Neural cell (in vitro differentiated cells): ENCODE data around the gene BTBD6. TPM values are rescaled to one million over a fixed set of nuclear protein-coding genes. Genes with fewer than 3 reads are reported as not detected.

Experiments
- H2AFZ ChIP-seq: fragments of 200-600, 300-800 bp; sonication (generic), shearing (Covaris generic); 2 replicates; pipeline ENCODE4 v1.6.0; 2014; ENCODE audit warnings: low read depth, mild to moderate bottlenecking, antibody characterized with exemption, low read length, moderate library complexity
- H3F3A ChIP-seq: fragments of 200-600 bp; shearing (Covaris generic); 2 replicates; pipeline ENCODE4 v1.6.1; 2016; ENCODE audit warnings: mild to moderate bottlenecking, moderate library complexity, mixed read lengths, antibody characterized with exemption, low read length; ENCODE audit not compliant: insufficient read depth, poor library complexity, severe bottlenecking
- H3K27ac ChIP-seq: fragments of 200-600, 300-800 bp; sonication (generic), shearing (Covaris generic); 2 replicates; pipeline ENCODE4 v1.5.1; 2014; ENCODE audit warnings: mild to moderate bottlenecking, low read length, moderate library complexity
- H3K27me3 ChIP-seq: fragments of 300-800, 200-600 bp; sonication (generic), shearing (Covaris generic); 2 replicates; pipeline ENCODE4 v1.6.0; 2014; ENCODE audit warnings: mild to moderate bottlenecking, low read depth, low read length, moderate library complexity; ENCODE audit not compliant: insufficient read depth
- H3K36me3 ChIP-seq: fragments of 300-800, 200-600 bp; sonication (generic), shearing (Covaris generic); 2 replicates; pipeline ENCODE4 v1.5.1; 2014; ENCODE audit warnings: mild to moderate bottlenecking, antibody characterized with exemption, low read length, moderate library complexity; ENCODE audit not compliant: insufficient read depth
- H3K4me2 ChIP-seq: fragments of 300-800, 200-600 bp; sonication (generic), shearing (Covaris generic); 2 replicates; pipeline ENCODE4 v1.6.0; 2014; ENCODE audit warnings: mild to moderate bottlenecking, low read length
- H3K4me3 ChIP-seq: fragments of 300-800, 200-600 bp; sonication (generic), shearing (Covaris generic); 2 replicates; pipeline ENCODE4 v1.5.1; 2014; ENCODE audit warnings: mild to moderate bottlenecking, low read length, moderate library complexity
- H3K79me2 ChIP-seq: fragments of 200-600 bp; shearing (Covaris generic); replicated peaks from 2 replicates; pipeline ENCODE4 v1.6.0; 2014; ENCODE audit warnings: mild to moderate bottlenecking, low read length, moderate library complexity; ENCODE audit not compliant: insufficient read depth
- H3K9ac ChIP-seq: fragments of 300-800, 200-600 bp; sonication (generic), shearing (Covaris generic); 2 replicates; pipeline ENCODE4 v1.6.1; 2016; ENCODE audit warnings: mild to moderate bottlenecking, low read length, mixed read lengths
- H3K9me2 ChIP-seq: fragments of 200-600 bp; shearing (Covaris generic); 2 replicates; pipeline ENCODE4 v1.6.1; 2016; ENCODE audit warnings: mild to moderate bottlenecking, low read length, mixed read lengths; ENCODE audit not compliant: insufficient read depth
- H3K9me3 ChIP-seq: fragments of 200-600, 300-800 bp; sonication (generic), shearing (Covaris generic); 2 replicates; pipeline ENCODE4 v1.6.1; 2016; ENCODE audit warnings: mild to moderate bottlenecking, mixed run types, low read length, moderate library complexity, mixed read lengths
- H4K20me1 ChIP-seq: fragments of 200-600 bp; shearing (Covaris generic); 2 replicates; pipeline ENCODE4 v1.6.1; 2016; ENCODE audit warnings: mild to moderate bottlenecking, mixed run types; ENCODE audit not compliant: insufficient read depth
- EP300 ChIP-seq: fragments of 450-650 bp; conservative IDR thresholded peaks from 2 replicates; pipeline ENCODE4 v1.6.1; 2014; ENCODE audit warnings: antibody characterized with exemption, mild to moderate bottlenecking, moderate library complexity; ENCODE audit not compliant: poor library complexity, severe bottlenecking
- EZH2 ChIP-seq: fragments of 200-600, 300-800 bp; shearing (Covaris generic), sonication (generic); IDR thresholded peaks from 2 replicates; pipeline ENCODE4 v1.6.1; 2014; ENCODE audit warnings: antibody characterized with exemption, low read length, borderline replicate concordance, mild to moderate bottlenecking; ENCODE audit not compliant: insufficient read depth, poor library complexity, severe bottlenecking
- MXI1 ChIP-seq: fragments of 450-650 bp; conservative IDR thresholded peaks from 2 replicates; pipeline ENCODE4 v1.6.1; 2014; ENCODE audit warnings: antibody characterized with exemption, mild to moderate bottlenecking; ENCODE audit not compliant: poor library complexity, severe bottlenecking
- POLR2AphosphoS5 ChIP-seq: IDR thresholded peaks from 2 replicates; pipeline ENCODE4 v1.6.1; 2012
- RAD21 ChIP-seq: fragments of 450-650 bp; conservative IDR thresholded peaks from 2 replicates; pipeline ENCODE4 v1.6.1; 2014; ENCODE audit warnings: antibody characterized with exemption, mild to moderate bottlenecking, moderate library complexity
- SMC3 ChIP-seq: fragments of 450-650 bp; conservative IDR thresholded peaks from 2 replicates; pipeline ENCODE4 v1.6.1; 2014; ENCODE audit warnings: antibody characterized with exemption, mild to moderate bottlenecking, moderate library complexity; ENCODE audit not compliant: poor library complexity
- TAF1 ChIP-seq: IDR thresholded peaks from 2 replicates; pipeline ENCODE4 v1.6.1; 2012; ENCODE audit warnings: low read depth
- polyA plus RNA-seq: library from polyadenylated mRNA; depleted of rRNA; stranded (reverse); fragments of >200 nt; gene quantifications from 2 replicates; pipeline ENCODE4 v1.2.3, GENCODE V29; 2014
- TF ChIP-seq, protein P1 (sequence below): IDR thresholded peaks from 2 replicates; pipeline ENCODE4 v1.6.1; 2012; ENCODE audit warnings: borderline replicate concordance
- TF ChIP-seq, protein P2 (sequence below): fragments of 450-650 bp; IDR thresholded peaks from 2 replicates; pipeline ENCODE4 v1.5.1; 2014; ENCODE audit warnings: antibody characterized with exemption, mild to moderate bottlenecking, moderate library complexity; ENCODE audit not compliant: poor library complexity, severe bottlenecking

BTBD6 gene
- polyA plus RNA-seq, 1 donor from 2014 or later, result 94.1 TPM

DNA sequence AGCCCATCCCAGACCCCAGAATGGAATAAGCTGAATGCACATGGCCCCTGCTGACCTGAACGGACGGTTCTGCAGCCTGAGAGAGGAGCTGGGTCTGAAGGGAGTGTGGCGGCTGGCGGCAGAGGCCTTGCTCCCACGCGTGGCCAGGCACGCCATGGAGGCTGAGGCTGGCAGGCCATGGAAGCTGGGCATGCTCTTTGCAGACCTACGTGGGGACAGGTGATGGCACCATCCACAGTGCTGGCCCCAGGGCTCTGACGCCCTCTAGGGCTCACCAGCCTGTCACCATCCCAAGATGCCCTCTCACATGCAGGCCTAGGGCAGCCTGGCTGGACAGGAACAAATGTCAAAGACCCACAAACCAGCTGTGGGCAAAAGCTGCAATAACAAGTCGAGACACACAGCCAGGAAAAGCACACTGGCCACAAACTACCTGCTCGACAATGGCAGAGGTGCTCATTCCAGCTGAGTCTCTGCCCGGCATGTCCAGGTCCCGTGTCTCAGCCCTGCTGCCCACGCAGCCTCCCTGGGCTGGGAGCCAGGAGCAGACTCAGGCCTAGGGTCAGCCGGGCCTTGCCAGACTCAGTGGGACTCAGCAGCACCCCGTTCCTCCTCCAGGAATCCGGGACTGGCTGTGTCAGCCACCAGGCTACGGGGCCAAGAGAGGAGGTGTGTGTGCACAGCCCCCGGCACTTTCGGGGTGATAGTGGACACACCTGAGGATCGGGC is 19.7 kb downstream of the BTBD6 start:
- no peaks in the 10 kb centered on the region for H4K20me1 ChIP-seq

DNA sequence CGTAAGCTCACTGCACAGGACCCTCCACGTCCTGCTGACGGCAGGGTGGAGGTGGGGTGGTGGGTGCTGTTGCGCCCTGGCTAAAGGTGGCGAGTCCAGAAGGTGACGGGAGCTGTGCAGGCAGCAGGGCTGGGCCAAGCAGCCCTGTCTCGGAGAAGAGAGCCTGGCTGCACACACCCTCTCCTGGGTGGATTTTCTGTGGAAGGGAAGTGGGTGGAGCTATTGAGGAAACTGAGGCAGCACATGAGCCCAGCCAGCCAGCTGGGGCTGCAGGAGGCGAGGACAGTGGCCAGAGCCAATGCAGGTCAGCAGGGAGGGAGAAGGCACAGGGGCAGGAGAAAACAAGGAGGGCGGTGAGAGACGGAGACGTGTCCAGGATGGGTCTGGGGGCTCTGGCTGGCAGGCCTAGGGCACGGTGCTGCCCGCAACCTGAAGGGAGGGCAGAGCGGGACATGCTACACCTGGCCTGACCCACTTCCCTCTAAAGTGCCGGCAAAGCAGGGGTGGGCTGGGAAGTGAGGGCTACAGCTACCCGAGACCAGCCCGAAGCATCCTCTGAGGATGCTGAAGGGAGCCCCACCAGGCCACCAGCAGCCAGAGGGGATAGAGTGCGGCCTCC is 20.5 kb downstream of the BTBD6 start:
- no peak overlapping the region for H3K4me3 ChIP-seq
- no peaks in the 10 kb centered on the region for H3F3A ChIP-seq
- no peaks in the 10 kb centered on the region for H3K9me3 ChIP-seq
- no peak for TF ChIP-seq SMC3
- TF ChIP-seq EZH2, result no peak
- no peak for TF ChIP-seq RAD21
- no peak for TF ChIP-seq POLR2AphosphoS5
- no peak for TF ChIP-seq TAF1
- no peak for TF ChIP-seq MXI1
- TF ChIP-seq EP300, result no peak
- TF ChIP-seq, protein P1, sequence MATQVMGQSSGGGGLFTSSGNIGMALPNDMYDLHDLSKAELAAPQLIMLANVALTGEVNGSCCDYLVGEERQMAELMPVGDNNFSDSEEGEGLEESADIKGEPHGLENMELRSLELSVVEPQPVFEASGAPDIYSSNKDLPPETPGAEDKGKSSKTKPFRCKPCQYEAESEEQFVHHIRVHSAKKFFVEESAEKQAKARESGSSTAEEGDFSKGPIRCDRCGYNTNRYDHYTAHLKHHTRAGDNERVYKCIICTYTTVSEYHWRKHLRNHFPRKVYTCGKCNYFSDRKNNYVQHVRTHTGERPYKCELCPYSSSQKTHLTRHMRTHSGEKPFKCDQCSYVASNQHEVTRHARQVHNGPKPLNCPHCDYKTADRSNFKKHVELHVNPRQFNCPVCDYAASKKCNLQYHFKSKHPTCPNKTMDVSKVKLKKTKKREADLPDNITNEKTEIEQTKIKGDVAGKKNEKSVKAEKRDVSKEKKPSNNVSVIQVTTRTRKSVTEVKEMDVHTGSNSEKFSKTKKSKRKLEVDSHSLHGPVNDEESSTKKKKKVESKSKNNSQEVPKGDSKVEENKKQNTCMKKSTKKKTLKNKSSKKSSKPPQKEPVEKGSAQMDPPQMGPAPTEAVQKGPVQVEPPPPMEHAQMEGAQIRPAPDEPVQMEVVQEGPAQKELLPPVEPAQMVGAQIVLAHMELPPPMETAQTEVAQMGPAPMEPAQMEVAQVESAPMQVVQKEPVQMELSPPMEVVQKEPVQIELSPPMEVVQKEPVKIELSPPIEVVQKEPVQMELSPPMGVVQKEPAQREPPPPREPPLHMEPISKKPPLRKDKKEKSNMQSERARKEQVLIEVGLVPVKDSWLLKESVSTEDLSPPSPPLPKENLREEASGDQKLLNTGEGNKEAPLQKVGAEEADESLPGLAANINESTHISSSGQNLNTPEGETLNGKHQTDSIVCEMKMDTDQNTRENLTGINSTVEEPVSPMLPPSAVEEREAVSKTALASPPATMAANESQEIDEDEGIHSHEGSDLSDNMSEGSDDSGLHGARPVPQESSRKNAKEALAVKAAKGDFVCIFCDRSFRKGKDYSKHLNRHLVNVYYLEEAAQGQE, result no peak

More for the DNA sequence above, 19.7 kb downstream of the BTBD6 start:
- Histone ChIP-seq H3K9me3 (no peaks in the 10 kb centered on the region), H3K9me2 (no peaks in the 10 kb centered on the region), H3K27me3 (no peaks in the 10 kb centered on the region), H3K9ac (no peak overlapping the region), H3K4me2 (no peak overlapping the region), H3K36me3 (no peaks in the 10 kb centered on the region), H3K27ac (no peak overlapping the region), H3K4me3 (no peak overlapping the region), H2AFZ (no peak overlapping the region), H3F3A (no peaks in the 10 kb centered on the region), H3K79me2 (no peaks in the 10 kb centered on the region)
- TF ChIP-seq MXI1 (no peak), POLR2AphosphoS5 (no peak), SMC3 (no peak), RAD21 (no peak), TAF1 (no peak), EZH2 (no peak), EP300 (no peak)
- TF ChIP-seq, protein P1, result no peak
- TF ChIP-seq, protein P2, sequence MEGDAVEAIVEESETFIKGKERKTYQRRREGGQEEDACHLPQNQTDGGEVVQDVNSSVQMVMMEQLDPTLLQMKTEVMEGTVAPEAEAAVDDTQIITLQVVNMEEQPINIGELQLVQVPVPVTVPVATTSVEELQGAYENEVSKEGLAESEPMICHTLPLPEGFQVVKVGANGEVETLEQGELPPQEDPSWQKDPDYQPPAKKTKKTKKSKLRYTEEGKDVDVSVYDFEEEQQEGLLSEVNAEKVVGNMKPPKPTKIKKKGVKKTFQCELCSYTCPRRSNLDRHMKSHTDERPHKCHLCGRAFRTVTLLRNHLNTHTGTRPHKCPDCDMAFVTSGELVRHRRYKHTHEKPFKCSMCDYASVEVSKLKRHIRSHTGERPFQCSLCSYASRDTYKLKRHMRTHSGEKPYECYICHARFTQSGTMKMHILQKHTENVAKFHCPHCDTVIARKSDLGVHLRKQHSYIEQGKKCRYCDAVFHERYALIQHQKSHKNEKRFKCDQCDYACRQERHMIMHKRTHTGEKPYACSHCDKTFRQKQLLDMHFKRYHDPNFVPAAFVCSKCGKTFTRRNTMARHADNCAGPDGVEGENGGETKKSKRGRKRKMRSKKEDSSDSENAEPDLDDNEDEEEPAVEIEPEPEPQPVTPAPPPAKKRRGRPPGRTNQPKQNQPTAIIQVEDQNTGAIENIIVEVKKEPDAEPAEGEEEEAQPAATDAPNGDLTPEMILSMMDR, result no peak

More for the DNA sequence above, 20.5 kb downstream of the BTBD6 start:
- Histone ChIP-seq H3K79me2 (no peaks in the 10 kb centered on the region), H3K9me2 (no peaks in the 10 kb centered on the region), H3K4me2 (no peak overlapping the region), H3K27me3 (no peaks in the 10 kb centered on the region), H4K20me1 (no peaks in the 10 kb centered on the region), H3K36me3 (no peaks in the 10 kb centered on the region), H3K9ac (no peak overlapping the region), H3K27ac (no peak overlapping the region), H2AFZ (no peak overlapping the region)
